ENCODE measurements around the gene MAEL. TPM values are rescaled to one million over a fixed set of nuclear protein-coding genes. Genes with fewer than 3 reads are reported as not detected.

MAEL gene
- total RNA-seq, 1 experiment from 2014 or later = not detected

DNA sequence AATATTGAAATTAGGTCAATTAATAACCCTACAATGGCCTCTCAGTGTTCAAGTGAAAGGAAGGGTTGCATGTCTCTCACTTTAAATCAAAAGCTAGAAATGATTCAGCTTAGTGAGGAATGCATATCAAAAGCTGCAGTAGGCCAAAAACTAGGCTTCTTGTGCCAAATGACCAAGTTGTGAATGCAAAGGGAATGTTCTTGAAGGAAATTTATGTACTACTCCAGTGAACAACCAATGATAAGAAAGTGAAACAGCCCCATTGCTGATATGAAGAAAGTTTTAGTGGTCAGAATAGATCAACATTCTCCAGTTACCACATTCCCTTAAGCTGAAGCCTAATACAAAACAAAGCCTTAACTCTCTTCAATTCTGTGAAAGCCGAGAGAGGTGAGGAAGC lies 10.0 kb downstream of the MAEL start:
- TF ChIP-seq, protein P1, sequence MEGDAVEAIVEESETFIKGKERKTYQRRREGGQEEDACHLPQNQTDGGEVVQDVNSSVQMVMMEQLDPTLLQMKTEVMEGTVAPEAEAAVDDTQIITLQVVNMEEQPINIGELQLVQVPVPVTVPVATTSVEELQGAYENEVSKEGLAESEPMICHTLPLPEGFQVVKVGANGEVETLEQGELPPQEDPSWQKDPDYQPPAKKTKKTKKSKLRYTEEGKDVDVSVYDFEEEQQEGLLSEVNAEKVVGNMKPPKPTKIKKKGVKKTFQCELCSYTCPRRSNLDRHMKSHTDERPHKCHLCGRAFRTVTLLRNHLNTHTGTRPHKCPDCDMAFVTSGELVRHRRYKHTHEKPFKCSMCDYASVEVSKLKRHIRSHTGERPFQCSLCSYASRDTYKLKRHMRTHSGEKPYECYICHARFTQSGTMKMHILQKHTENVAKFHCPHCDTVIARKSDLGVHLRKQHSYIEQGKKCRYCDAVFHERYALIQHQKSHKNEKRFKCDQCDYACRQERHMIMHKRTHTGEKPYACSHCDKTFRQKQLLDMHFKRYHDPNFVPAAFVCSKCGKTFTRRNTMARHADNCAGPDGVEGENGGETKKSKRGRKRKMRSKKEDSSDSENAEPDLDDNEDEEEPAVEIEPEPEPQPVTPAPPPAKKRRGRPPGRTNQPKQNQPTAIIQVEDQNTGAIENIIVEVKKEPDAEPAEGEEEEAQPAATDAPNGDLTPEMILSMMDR (conservative IDR thresholded peaks at IDR 0.05) = no peak

More for the DNA sequence above, 10.0 kb downstream of the MAEL start:
- H2AK5ac ChIP-seq (ENCODE audit: insufficient read length, low read length) = no peak overlapping the region
- no peaks in the 10 kb centered on the region for H3K27me3 Mint-ChIP-seq (ENCODE audit: low read depth)
- no peak overlapping the region for H2BK5ac ChIP-seq (ENCODE audit: insufficient read length, low read length)
- no peak overlapping the region for H2BK120ac ChIP-seq (ENCODE audit: low read depth, low read length, poor library complexity, severe bottlenecking)
- no peak overlapping the region for H4K91ac ChIP-seq (ENCODE audit: insufficient read length, low read depth, low read length)
- no peaks in the 10 kb centered on the region for H3K79me2 ChIP-seq (ENCODE audit: insufficient read depth, low read length)
- H3K4me1 Mint-ChIP-seq = peaks cover 6 to 7% of the 10 kb centered on the region in 2 experiments; a peak in 3 of 4 replicates
- no peak overlapping the region for H3K14ac ChIP-seq (ENCODE audit: insufficient read depth, low read length)
- H3K36me3 Mint-ChIP-seq (ENCODE audit: insufficient read depth in 1 of 3, low read depth in 3 of 3) = peaks cover 0 to 4% (median 1%) of the 10 kb centered on the region in 3 experiments; a peak in 3 of 7 replicates
- no peaks in the 10 kb centered on the region for H3K9me3 ChIP-seq (ENCODE audit: control insufficient read depth, low read depth, low read length)
- H3T11ph ChIP-seq (ENCODE audit: low read length) = no peak overlapping the region
- H4K8ac ChIP-seq (replicated peaks; ENCODE audit: insufficient read length, low read depth, low read length) = no peak overlapping the region
- H3K56ac ChIP-seq (ENCODE audit: insufficient read length, low read depth, low read length) = no peak overlapping the region
- no peak overlapping the region for H3K23ac ChIP-seq (ENCODE audit: insufficient read length, low read depth, low read length)
- H3K9me3 Mint-ChIP-seq = peaks cover 0 to 6% of the 10 kb centered on the region in 2 experiments; a peak in 2 of 5 replicates
- DNase-seq = no peak
- H2AFZ ChIP-seq (ENCODE audit: low read length) = no peak overlapping the region
- H2BK12ac ChIP-seq (ENCODE audit: insufficient read length, low read depth, low read length) = no peak overlapping the region
- no peaks in the 10 kb centered on the region for H3K4me1 ChIP-seq (ENCODE audit: insufficient read depth, low read length)
- H4K20me1 ChIP-seq (ENCODE audit: control insufficient read depth, insufficient read depth, insufficient read length) = no peaks in the 10 kb centered on the region
- no peak overlapping the region for H3K4me2 ChIP-seq (ENCODE audit: insufficient read depth, insufficient read length, low read length)
- H3K9ac ChIP-seq (ENCODE audit: extremely low read depth, insufficient read length, low read length) = no peak overlapping the region
- H3K23me2 ChIP-seq (ENCODE audit: insufficient read length, low read depth, low read length, poor library complexity, severe bottlenecking) = no peaks in the 10 kb centered on the region
- no peaks in the 10 kb centered on the region for H3K79me1 ChIP-seq (ENCODE audit: insufficient read depth, low read depth, low read length, poor library complexity, severe bottlenecking)
- H3K4me3 Mint-ChIP-seq = no peak overlapping the region
- H3K18ac ChIP-seq (ENCODE audit: insufficient read length, low read depth, low read length) = no peak overlapping the region
- no peaks in the 10 kb centered on the region for H3K27me3 ChIP-seq (ENCODE audit: insufficient read depth, low read length)
- no peak overlapping the region for H3K4ac ChIP-seq (ENCODE audit: low read depth, low read length)
- no peak overlapping the region for H2BK15ac ChIP-seq (ENCODE audit: low read depth, low read length)
- no peak overlapping the region for H3K27ac Mint-ChIP-seq
- no peak overlapping the region for H4K5ac ChIP-seq (ENCODE audit: insufficient read length, low read depth, low read length)
- H3K27ac ChIP-seq (ENCODE audit: insufficient read length, low read depth, low read length) = no peak overlapping the region
- WGBS (ENCODE audit: extremely low coverage, insufficient read length, low lambda C conversion rate) = no CpG with 5 or more reads among the region's 1 CpG
- no peak overlapping the region for H2BK20ac ChIP-seq (ENCODE audit: low read depth, low read length, poor library complexity, severe bottlenecking)

Measured in H9 (cell line).